Liver (tissue), 9 donors: Measurements from ENCODE around the gene TCOF1. TPM values are rescaled to one million over a fixed set of nuclear protein-coding genes. Genes with fewer than 3 reads are reported as not detected.
A peak's percentile ranks its signal among the peaks of the same experiment; 100 is the strongest.

Source experiments
- DNase-seq: peaks from one replicate; pipeline ENCODE4 v3.0.0-alpha.2; 2017; ENCODE audit warnings: low spot score
- H3K27ac ChIP-seq, 2 donors: one replicate each; pipeline ENCODE4 v1.7.0; 2013; ENCODE audit warnings: inconsistent platforms in 2 of 2, low read length in 2 of 2, control low read depth in 1 of 2, low read depth in 1 of 2, mild to moderate bottlenecking in 1 of 2
- H3K27me3 ChIP-seq, 4 donors: one replicate each; pipeline versions ENCODE4 v1.6.1 to v1.7.0; 2013; ENCODE audit warnings: low read length in 3 of 4, inconsistent platforms in 1 of 4, mild to moderate bottlenecking in 1 of 4, moderate library complexity in 1 of 4; ENCODE audit not compliant: control insufficient read depth in 4 of 4, insufficient read depth in 4 of 4
- H3K36me3 ChIP-seq, 4 donors: one replicate each; pipeline versions ENCODE4 v1.6.1 to v1.7.0; 2013; ENCODE audit warnings: low read length in 3 of 4, mild to moderate bottlenecking in 3 of 4, low read depth in 1 of 4, moderate library complexity in 1 of 4; ENCODE audit not compliant: control insufficient read depth in 4 of 4, insufficient read depth in 3 of 4
- H3K4me1 ChIP-seq, 4 donors: one replicate each; pipeline versions ENCODE4 v1.6.1 to v1.7.0; 2013; ENCODE audit warnings: low read length in 3 of 4, mild to moderate bottlenecking in 3 of 4, moderate library complexity in 1 of 4; ENCODE audit not compliant: control insufficient read depth in 4 of 4, insufficient read depth in 4 of 4
- H3K4me3 ChIP-seq, 3 donors: one replicate each; pipeline versions ENCODE4 v1.6.1 to v1.7.0; 2013; ENCODE audit warnings: low read length in 3 of 3, control low read depth in 1 of 3, low read depth in 1 of 3, mild to moderate bottlenecking in 1 of 3
- H3K9ac ChIP-seq, 2 donors: one replicate each; pipeline ENCODE4 v1.7.0; 2013; ENCODE audit warnings: low read length in 2 of 2, mild to moderate bottlenecking in 2 of 2, moderate library complexity in 2 of 2, control low read depth in 1 of 2, low read depth in 1 of 2
- H3K9me3 ChIP-seq, 4 donors: one replicate each; pipeline versions ENCODE4 v1.6.1 to v1.7.0; 2013; ENCODE audit warnings: low read length in 3 of 4; ENCODE audit not compliant: control insufficient read depth in 4 of 4
- ATF3 ChIP-seq: IDR thresholded peaks from 2 replicates; pipeline ENCODE4 v1.6.1; 2016; ENCODE audit warnings: antibody characterized with exemption
- EGR1 ChIP-seq, 2 donors: IDR thresholded peaks; 2 replicates each; pipeline ENCODE4 v1.6.1; 2016 to 2018; ENCODE audit warnings: antibody characterized with exemption in 2 of 2, low read depth in 2 of 2
- FOXA1 ChIP-seq: IDR thresholded peaks from 2 replicates; pipeline ENCODE4 v1.6.1; 2016; ENCODE audit warnings: antibody characterized with exemption
- FOXA2 ChIP-seq: IDR thresholded peaks from 2 replicates; pipeline ENCODE4 v1.6.1; 2016; ENCODE audit warnings: antibody characterized with exemption
- GABPA ChIP-seq, 2 donors: IDR thresholded peaks in 1 of 2; conservative IDR thresholded peaks in 1 of 2; 2 replicates each; pipeline ENCODE4 v1.6.1; 2016; ENCODE audit warnings: antibody characterized with exemption in 2 of 2, mild to moderate bottlenecking in 1 of 2, moderate library complexity in 1 of 2
- HNF4A ChIP-seq, 2 donors: conservative IDR thresholded peaks; 2 replicates each; pipeline ENCODE4 v1.6.1; 2016; ENCODE audit warnings: antibody characterized with exemption in 2 of 2, mild to moderate bottlenecking in 2 of 2
- HNF4G ChIP-seq: IDR thresholded peaks from 2 replicates; pipeline ENCODE4 v1.6.1; 2016; ENCODE audit warnings: antibody characterized with exemption
- JUND ChIP-seq, 2 donors: IDR thresholded peaks; 2 replicates each; pipeline ENCODE4 v1.6.1; 2016; ENCODE audit warnings: antibody characterized with exemption in 2 of 2
- NR2F2 ChIP-seq: IDR thresholded peaks from 2 replicates; pipeline ENCODE4 v1.6.1; 2016; ENCODE audit warnings: antibody characterized with exemption
- RAD21 ChIP-seq, 2 donors: IDR thresholded peaks; 2 replicates each; pipeline ENCODE4 v1.6.1; 2016; ENCODE audit warnings: antibody characterized with exemption in 2 of 2, mild to moderate bottlenecking in 2 of 2
- RXRA ChIP-seq, 2 donors: IDR thresholded peaks; 2 replicates each; pipeline ENCODE4 v1.6.1; 2017 to 2018; ENCODE audit warnings: antibody characterized with exemption in 2 of 2, mild to moderate bottlenecking in 1 of 2
- SP1 ChIP-seq: IDR thresholded peaks from 2 replicates; pipeline ENCODE4 v1.6.1; 2018; ENCODE audit warnings: antibody characterized with exemption, mild to moderate bottlenecking
- TAF1 ChIP-seq: conservative IDR thresholded peaks from 2 replicates; pipeline ENCODE4 v1.6.1; 2016; ENCODE audit warnings: antibody characterized with exemption, mild to moderate bottlenecking
- YY1 ChIP-seq: IDR thresholded peaks from 2 replicates; pipeline ENCODE4 v1.6.1; 2016; ENCODE audit warnings: antibody characterized with exemption, mild to moderate bottlenecking
- ZBTB33 ChIP-seq: IDR thresholded peaks from 2 replicates; pipeline ENCODE4 v1.6.1; 2016; ENCODE audit warnings: antibody characterized with exemption
- WGBS: extraction: QIAGEN DNeasy Blood & Tissue Kit; methylation state at CpG from one replicate; pipeline ENCODE4 v1.1.7; 2013; 5-methylcytosine and 5-hydroxymethylcytosine counted together
- polyA plus RNA-seq, 2 donors: library from polyadenylated mRNA; stranded (reverse) in 1 of 2; unstranded in 1 of 2; fragments of 200-250 nt in 1 of 2; fragments of >200 nt in 1 of 2; fragmentation: Nextera tagmentation in 1 of 2; extraction: Ambion mirVana in 1 of 2; gene quantifications; one replicate each; pipeline versions ENCODE4 v1.2.1 to v1.2.3, GENCODE V29; 2013 to 2015
- total RNA-seq, 2 donors: library from RNA; depleted of rRNA; stranded (reverse); fragments of >200 nt; gene quantifications; one replicate each; pipeline ENCODE4 v1.2.3, GENCODE V29; 2014
- TF ChIP-seq, protein P1 (sequence below): IDR thresholded peaks from 2 replicates; pipeline ENCODE4 v1.6.1; 2016; ENCODE audit warnings: antibody characterized with exemption
- TF ChIP-seq, protein P2 (sequence below): fragments of 150-350 bp; IDR thresholded peaks from 2 replicates; pipeline ENCODE4 v1.5.1; 2017; ENCODE audit warnings: improper control_type of control experiment, low read depth, low read length; ENCODE audit not compliant: missing input control
- TF ChIP-seq, protein P3 (sequence below): IDR thresholded peaks from 2 replicates; pipeline ENCODE4 v1.6.1; 2016; ENCODE audit warnings: antibody characterized with exemption, mild to moderate bottlenecking
- donor health status: healthy.
- donor health status: healthy.
- donor health status: healthy.
- donor health status: healthy.
- donor health status: healthy.

Gene TCOF1
- total and polyA plus RNA-seq, 4 donors = 3.2 to 8.5 (median 6.4) TPM

DNA sequence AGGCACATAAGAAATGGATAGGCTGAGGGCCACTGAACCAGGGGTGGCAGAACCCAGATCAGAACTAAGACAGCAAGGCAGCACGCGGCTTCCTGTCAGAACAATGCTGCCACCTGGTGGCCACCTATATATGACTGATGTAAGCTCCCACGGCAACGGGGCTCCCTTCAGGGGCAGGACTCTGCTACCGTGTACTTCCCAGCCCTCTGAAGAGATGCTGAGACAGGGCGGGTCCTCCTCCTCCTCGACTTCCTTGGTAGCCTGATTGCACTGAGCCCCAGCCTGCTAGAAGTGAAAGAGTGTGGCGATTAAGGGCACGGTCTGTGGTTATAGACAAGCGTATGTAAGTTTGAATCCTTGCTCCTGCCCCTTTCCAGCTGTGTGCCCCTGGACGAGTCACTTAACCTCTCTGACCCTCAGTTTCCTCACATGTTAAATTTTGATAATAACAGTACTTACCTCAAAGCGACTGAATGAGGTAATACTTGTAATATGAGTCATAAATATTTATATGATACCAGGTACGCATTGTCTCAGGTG, 78.7 kb downstream of the TCOF1 start:
- peaks cover 0 to 8% (median 0%) of the 10 kb centered on the region in 4 donors for H3K4me1 ChIP-seq
- H3K27me3 ChIP-seq = no peaks in the 10 kb centered on the region
- no peaks in the 10 kb centered on the region for H3K36me3 ChIP-seq
- H3K4me3 ChIP-seq = no peak overlapping the region
- DNase-seq = peak; percentile 87
- TF ChIP-seq, protein P1, sequence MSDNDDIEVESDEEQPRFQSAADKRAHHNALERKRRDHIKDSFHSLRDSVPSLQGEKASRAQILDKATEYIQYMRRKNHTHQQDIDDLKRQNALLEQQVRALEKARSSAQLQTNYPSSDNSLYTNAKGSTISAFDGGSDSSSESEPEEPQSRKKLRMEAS = no peak
- no peak for TF ChIP-seq ZBTB33
- peak; percentile 90 to 96 for TF ChIP-seq RAD21 (IDR thresholded peaks at IDR 0.05)
- no peak for TF ChIP-seq HNF4G
- no peak for TF ChIP-seq FOXA1
- TF ChIP-seq SP1 = no peak
- no peak for TF ChIP-seq GABPA (IDR thresholded peaks at IDR 0.05 in 1 of 2, conservative IDR thresholded peaks at IDR 0.05 in 1 of 2)
- peak; percentile 48 to 61 for TF ChIP-seq RXRA (IDR thresholded peaks at IDR 0.05)
- TF ChIP-seq, protein P2, sequence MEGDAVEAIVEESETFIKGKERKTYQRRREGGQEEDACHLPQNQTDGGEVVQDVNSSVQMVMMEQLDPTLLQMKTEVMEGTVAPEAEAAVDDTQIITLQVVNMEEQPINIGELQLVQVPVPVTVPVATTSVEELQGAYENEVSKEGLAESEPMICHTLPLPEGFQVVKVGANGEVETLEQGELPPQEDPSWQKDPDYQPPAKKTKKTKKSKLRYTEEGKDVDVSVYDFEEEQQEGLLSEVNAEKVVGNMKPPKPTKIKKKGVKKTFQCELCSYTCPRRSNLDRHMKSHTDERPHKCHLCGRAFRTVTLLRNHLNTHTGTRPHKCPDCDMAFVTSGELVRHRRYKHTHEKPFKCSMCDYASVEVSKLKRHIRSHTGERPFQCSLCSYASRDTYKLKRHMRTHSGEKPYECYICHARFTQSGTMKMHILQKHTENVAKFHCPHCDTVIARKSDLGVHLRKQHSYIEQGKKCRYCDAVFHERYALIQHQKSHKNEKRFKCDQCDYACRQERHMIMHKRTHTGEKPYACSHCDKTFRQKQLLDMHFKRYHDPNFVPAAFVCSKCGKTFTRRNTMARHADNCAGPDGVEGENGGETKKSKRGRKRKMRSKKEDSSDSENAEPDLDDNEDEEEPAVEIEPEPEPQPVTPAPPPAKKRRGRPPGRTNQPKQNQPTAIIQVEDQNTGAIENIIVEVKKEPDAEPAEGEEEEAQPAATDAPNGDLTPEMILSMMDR = peak; percentile 79
- TF ChIP-seq JUND (IDR thresholded peaks at IDR 0.05) = no peak
- no peak for TF ChIP-seq TAF1
- TF ChIP-seq EGR1 (IDR thresholded peaks at IDR 0.05; ENCODE audit: low read depth in 2 of 2) = no peak
- TF ChIP-seq ATF3 = no peak
- TF ChIP-seq FOXA2 = no peak
- H3K27ac ChIP-seq = no peak overlapping the region
- H3K9me3 ChIP-seq = no peaks in the 10 kb centered on the region
- WGBS = 19% methylated on average over 13 of the region's 13 CpGs
- peak overlapping the region in 1 of 2 donors; percentile 28 for H3K9ac ChIP-seq

DNA sequence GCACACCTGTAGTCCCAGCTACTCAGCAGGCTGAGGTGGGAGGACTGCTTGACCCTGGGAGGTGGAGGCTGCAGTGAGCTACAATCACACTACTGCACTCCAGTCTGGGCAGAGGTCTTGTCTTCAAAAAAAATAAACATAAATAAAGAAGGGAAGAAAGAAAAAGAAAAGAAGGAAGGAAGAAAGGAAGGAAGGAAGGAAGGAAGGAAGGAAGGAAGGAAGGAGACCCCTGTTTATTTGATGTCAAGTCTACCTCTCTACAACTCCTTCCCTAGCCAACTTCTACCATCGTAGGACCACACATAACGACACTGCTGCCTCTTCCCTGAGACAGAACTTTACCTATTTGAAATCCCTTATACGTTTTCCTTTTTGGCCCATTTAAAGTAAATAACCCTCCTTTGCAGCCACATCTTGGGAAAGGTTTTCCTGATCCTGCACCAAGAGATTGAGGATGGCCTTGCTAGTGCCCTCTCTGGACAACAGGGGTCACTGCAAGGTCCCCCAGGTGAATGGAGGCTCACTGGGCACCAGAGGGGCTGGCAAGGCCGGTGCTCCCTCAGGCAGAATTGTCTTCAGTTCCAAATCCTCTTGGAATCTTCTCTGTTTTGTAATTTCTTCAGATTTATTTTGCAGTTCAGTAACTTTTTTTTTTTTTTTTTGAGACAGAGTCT, 81.5 kb downstream of the TCOF1 start:
- Histone ChIP-seq H3K27ac (no peak overlapping the region), H3K9me3 (no peaks in the 10 kb centered on the region), H3K4me1 (peaks cover 0 to 6% (median 0%) of the 10 kb centered on the region in 4 donors), H3K4me3 (no peak overlapping the region), H3K36me3 (peaks cover 0 to 14% (median 11%) of the 10 kb centered on the region in 4 donors), H3K9ac (no peak overlapping the region), H3K27me3 (no peaks in the 10 kb centered on the region)
- no peak for DNase-seq
- WGBS = 63% methylated on average over 4 of the region's 4 CpGs
- TF ChIP-seq NR2F2 (no peak), TAF1 (no peak), FOXA2 (no peak), RAD21 (IDR thresholded peaks at IDR 0.05) (peak in 1 of 2 donors; percentile 57), YY1 (no peak), JUND (IDR thresholded peaks at IDR 0.05) (no peak), HNF4A (conservative IDR thresholded peaks at IDR 0.05) (peak in 1 of 2 donors; percentile 6), RXRA (IDR thresholded peaks at IDR 0.05) (peak in 1 of 2 donors; percentile 48), ATF3 (no peak)
- TF ChIP-seq, protein P2 = peak; percentile 35
- TF ChIP-seq, protein P3, sequence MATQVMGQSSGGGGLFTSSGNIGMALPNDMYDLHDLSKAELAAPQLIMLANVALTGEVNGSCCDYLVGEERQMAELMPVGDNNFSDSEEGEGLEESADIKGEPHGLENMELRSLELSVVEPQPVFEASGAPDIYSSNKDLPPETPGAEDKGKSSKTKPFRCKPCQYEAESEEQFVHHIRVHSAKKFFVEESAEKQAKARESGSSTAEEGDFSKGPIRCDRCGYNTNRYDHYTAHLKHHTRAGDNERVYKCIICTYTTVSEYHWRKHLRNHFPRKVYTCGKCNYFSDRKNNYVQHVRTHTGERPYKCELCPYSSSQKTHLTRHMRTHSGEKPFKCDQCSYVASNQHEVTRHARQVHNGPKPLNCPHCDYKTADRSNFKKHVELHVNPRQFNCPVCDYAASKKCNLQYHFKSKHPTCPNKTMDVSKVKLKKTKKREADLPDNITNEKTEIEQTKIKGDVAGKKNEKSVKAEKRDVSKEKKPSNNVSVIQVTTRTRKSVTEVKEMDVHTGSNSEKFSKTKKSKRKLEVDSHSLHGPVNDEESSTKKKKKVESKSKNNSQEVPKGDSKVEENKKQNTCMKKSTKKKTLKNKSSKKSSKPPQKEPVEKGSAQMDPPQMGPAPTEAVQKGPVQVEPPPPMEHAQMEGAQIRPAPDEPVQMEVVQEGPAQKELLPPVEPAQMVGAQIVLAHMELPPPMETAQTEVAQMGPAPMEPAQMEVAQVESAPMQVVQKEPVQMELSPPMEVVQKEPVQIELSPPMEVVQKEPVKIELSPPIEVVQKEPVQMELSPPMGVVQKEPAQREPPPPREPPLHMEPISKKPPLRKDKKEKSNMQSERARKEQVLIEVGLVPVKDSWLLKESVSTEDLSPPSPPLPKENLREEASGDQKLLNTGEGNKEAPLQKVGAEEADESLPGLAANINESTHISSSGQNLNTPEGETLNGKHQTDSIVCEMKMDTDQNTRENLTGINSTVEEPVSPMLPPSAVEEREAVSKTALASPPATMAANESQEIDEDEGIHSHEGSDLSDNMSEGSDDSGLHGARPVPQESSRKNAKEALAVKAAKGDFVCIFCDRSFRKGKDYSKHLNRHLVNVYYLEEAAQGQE = no peak
